ENCODE measurements around the gene ROR1. TPM values are rescaled to one million over a fixed set of nuclear protein-coding genes. Genes with fewer than 3 reads are reported as not detected.

ROR1 gene
- total and polyA plus RNA-seq, 9 of the 15 experiments (the other 6 are each of a cell fraction or from before 2014, with no cell fraction given), result 0.02 TPM; not detected in 8

- Histone ChIP-seq H3K36me3 (ENCODE audit: control insufficient read depth, insufficient read depth, low read length) (no peaks in the 10 kb centered on the region), H3K27me3 (ENCODE audit: control insufficient read depth in 2 of 2, insufficient read depth in 2 of 2, low read length in 2 of 2) (no peaks in the 10 kb centered on the region; a peak in 1 of 5 replicates), H3K79me2 (ENCODE audit: control insufficient read depth, insufficient read depth, low read length) (no peaks in the 10 kb centered on the region), H3K4me3 (no peak overlapping the region), H3K9me3 (replicated peaks; ENCODE audit: control insufficient read depth, insufficient read depth, low read depth, low read length) (no peaks in the 10 kb centered on the region), H3K27ac (ENCODE audit: extremely low read depth, low read depth, low read length) (no peak overlapping the region), H3K4me2 (ENCODE audit: insufficient read depth, low read length) (no peak overlapping the region), H3K9ac (ENCODE audit: insufficient read depth in 1 of 2, low read depth in 2 of 2, low read length in 2 of 2) (no peak overlapping the region), H3K4me1 (replicated peaks in 1 of 2; ENCODE audit: control insufficient read depth in 2 of 2, insufficient read depth in 2 of 2, low read length in 2 of 2) (no peaks in the 10 kb centered on the region), H4K20me1 (replicated peaks; ENCODE audit: control insufficient read depth, insufficient read depth, low read length) (no peaks in the 10 kb centered on the region), H2AFZ (ENCODE audit: low read depth, low read length) (no peak overlapping the region), H3K9me1 (ENCODE audit: control insufficient read depth, insufficient read depth, low read length) (no peaks in the 10 kb centered on the region)
- BruUV-seq (replicated peaks), result no TSS peak
- WGBS (ENCODE audit: insufficient coverage, low coverage, missing lambda C conversion rate), result 0% methylated on average over 3 of the region's 3 CpGs
- FAIRE-seq, result no peak
- ChIA-PET CTCF (ENCODE audit: low intra/inter-chr PET ratio) (no interaction called here), POLR2A (interaction anchor here (0.5 kb wide), 1 partner anchor 598 kb away, joined by 3 read pairs; no protein-coding TSS in a partner anchor)
- in situ Hi-C loops (cut with MboI) (no loop called here), intact Hi-C loops (cut with micrococcal nuclease) (no loop called here)
- no peak for ATAC-seq
- no peak for DNase-seq (ENCODE audit: extremely low read depth in 1 of 4, low spot score in 3 of 4)
- no peak for TF ChIP-seq ZNF184 (CRISPR knock-in tag; IDR thresholded peaks at IDR 0.05)
- TF ChIP-seq STAG1 (CRISPR knock-in tag; IDR thresholded peaks at IDR 0.05; ENCODE audit: borderline replicate concordance), result no peak
- no peak for TF ChIP-seq KLF6 (CRISPR knock-in tag; IDR thresholded peaks at IDR 0.05; ENCODE audit: borderline replicate concordance)
- no peak for TF ChIP-seq HMGXB4 (CRISPR knock-in tag; IDR thresholded peaks at IDR 0.05)
- TF ChIP-seq RNF219 (CRISPR knock-in tag; IDR thresholded peaks at IDR 0.05), result no peak
- no peak for TF ChIP-seq SIN3B (IDR thresholded peaks at IDR 0.05; ENCODE audit: low read depth)
- TF ChIP-seq EP400 (IDR thresholded peaks at IDR 0.05), result no peak
- no peak for TF ChIP-seq FOXM1 (IDR thresholded peaks at IDR 0.05; ENCODE audit: low read depth)
- no peak for TF ChIP-seq FOXM1 (CRISPR knock-in tag; IDR thresholded peaks at IDR 0.05; ENCODE audit: low read depth)
- no peak for TF ChIP-seq ZNF146 (CRISPR knock-in tag; IDR thresholded peaks at IDR 0.05; ENCODE audit: unreplicated experiment)
- no peak for TF ChIP-seq MXI1 (IDR thresholded peaks at IDR 0.05; ENCODE audit: low read depth, low read length)
- TF ChIP-seq ATF4 (CRISPR knock-in tag; IDR thresholded peaks at IDR 0.05), result no peak
- no peak for TF ChIP-seq ZNF263 (CRISPR knock-in tag; IDR thresholded peaks at IDR 0.05; ENCODE audit: borderline replicate concordance)
- TF ChIP-seq TAL1 (IDR thresholded peaks at IDR 0.05), result no peak
- TF ChIP-seq CTCFL (IDR thresholded peaks at IDR 0.05; ENCODE audit: borderline replicate concordance, insufficient read depth, low read depth, low read length, poor library complexity, severe bottlenecking), result no peak
Observed at GRCh38 chr1:63886340-63886739, 112.5 kb downstream of the ROR1 start.
